DND-41 (cell line): ENCODE measurements around the gene DEGS1.

Experiments
- ATAC-seq: fragments of 200-7000 bp; cut with Tn5 transposase; 3 replicates; pipeline ENCODE4 v1.9.1; 2021; ENCODE audit warnings: low read depth; ENCODE audit not compliant: insufficient read depth
- DNase-seq: peaks from one replicate; pipeline ENCODE4 v3.0.0-alpha.2; 2020
- H2AFZ ChIP-seq: 2 replicates; pipeline ENCODE4 v1.6.0; 2012; ENCODE audit warnings: low read depth, low read length
- H3K27ac ChIP-seq: 2 replicates; pipeline ENCODE4 v1.5.1; 2012; ENCODE audit warnings: low read length, inconsistent platforms
- H3K27me3 ChIP-seq: fragments of 200-600 bp; sonication (generic); 2 replicates; pipeline ENCODE4 v1.6.0; 2012; ENCODE audit warnings: low read length, mild to moderate bottlenecking, inconsistent platforms; ENCODE audit not compliant: insufficient read depth, poor library complexity
- H3K36me3 ChIP-seq: 2 replicates; pipeline ENCODE4 v1.5.1; 2012; ENCODE audit warnings: low read length, inconsistent platforms; ENCODE audit not compliant: insufficient read depth
- H3K4me1 ChIP-seq: 2 replicates; pipeline ENCODE4 v1.5.1; 2012; ENCODE audit warnings: mild to moderate bottlenecking, low read length; ENCODE audit not compliant: insufficient read depth
- H3K4me2 ChIP-seq: 2 replicates; pipeline ENCODE4 v1.6.0; 2012; ENCODE audit warnings: mild to moderate bottlenecking, moderate library complexity, low read length, inconsistent platforms; ENCODE audit not compliant: insufficient read depth
- H3K4me3 ChIP-seq, 2 experiments: fragments of 200-600 bp in 1 of 2; shearing (Covaris generic) in 1 of 2; 2 replicates each; pipeline ENCODE4 v1.5.1; 2012 to 2016; ENCODE audit warnings: inconsistent platforms in 2 of 2, low read length in 2 of 2, mild to moderate bottlenecking in 2 of 2, low read depth in 1 of 2, moderate library complexity in 1 of 2
- H3K79me2 ChIP-seq: 2 replicates; pipeline ENCODE4 v1.6.0; 2012; ENCODE audit warnings: low read length, inconsistent platforms; ENCODE audit not compliant: insufficient read depth
- H3K9ac ChIP-seq: 2 replicates; pipeline ENCODE4 v1.6.0; 2012; ENCODE audit warnings: low read depth, mild to moderate bottlenecking, inconsistent platforms, low read length, moderate library complexity
- H3K9me3 ChIP-seq: 2 replicates; pipeline ENCODE4 v1.5.1; 2012; ENCODE audit warnings: low read length, moderate library complexity, mild to moderate bottlenecking, inconsistent platforms; ENCODE audit not compliant: insufficient read depth, severe bottlenecking
- H4K20me1 ChIP-seq: 2 replicates; pipeline ENCODE4 v1.6.0; 2012; ENCODE audit warnings: low read length; ENCODE audit not compliant: insufficient read depth
- CTCF ChIP-seq: IDR thresholded peaks from 2 replicates; pipeline ENCODE4 v1.5.1; 2012; ENCODE audit warnings: borderline replicate concordance, low read length, moderate library complexity, mild to moderate bottlenecking; ENCODE audit not compliant: poor library complexity, severe bottlenecking; ENCODE audit errors: extremely low read depth
- EZH2 ChIP-seq: IDR thresholded peaks from 3 replicates; pipeline ENCODE4 v1.6.1; 2012; ENCODE audit warnings: borderline replicate concordance, low read depth, mild to moderate bottlenecking, moderate library complexity, low read length, inconsistent platforms; ENCODE audit not compliant: severe bottlenecking

The DEGS1 gene

GRCh38 chr1:224182866-224183590, at the start of gene DEGS1:
TSS of gene DEGS1 (plus strand) at chr1:224183240. CDS start at chr1:224183337, 97 bp downstream.
- H3K27me3 ChIP-seq = no peaks in the 10 kb centered on the region
- DNase-seq (peak; percentile 84), ATAC-seq (peak; percentile 87)
- H4K20me1 ChIP-seq = peaks cover 7% of the 10 kb centered on the region
- peak within 1 kb of the TSS; percentile 83 for H3K4me2 ChIP-seq
- H3K79me2 ChIP-seq = peaks cover 49% of the 10 kb centered on the region
- TF ChIP-seq EZH2 = no peak
- peaks cover 5% of the 10 kb centered on the region; the same call in 1 of the 2 replicates for H3K36me3 ChIP-seq
- peak within 1 kb of the TSS; percentile 96 for H3K9ac ChIP-seq
- no peaks in the 10 kb centered on the region for H3K9me3 ChIP-seq
- peak within 1 kb of the TSS; percentile 60 to 75 for H3K4me3 ChIP-seq
- H3K27ac ChIP-seq = peak within 1 kb of the TSS; percentile 80
- peak within 1 kb of the TSS; percentile 97 for H2AFZ ChIP-seq
- peaks cover 29% of the 10 kb centered on the region for H3K4me1 ChIP-seq

- no peaks in the 10 kb centered on the region for H3K27me3 ChIP-seq
- no peaks in the 10 kb centered on the region for H4K20me1 ChIP-seq
- TF ChIP-seq EZH2 (no peak), CTCF (no peak)
- no peak overlapping the region for H3K4me3 ChIP-seq
- peaks cover 70% of the 10 kb centered on the region for H3K36me3 ChIP-seq
- no peaks in the 10 kb centered on the region for H3K9me3 ChIP-seq
- no peak overlapping the region for H3K9ac ChIP-seq
- no peak overlapping the region for H3K4me2 ChIP-seq
- no peak overlapping the region for H2AFZ ChIP-seq
- DNase-seq (no peak), ATAC-seq (no peak)
- no peak overlapping the region for H3K27ac ChIP-seq
- peaks cover 5% of the 10 kb centered on the region for H3K79me2 ChIP-seq
- no peaks in the 10 kb centered on the region for H3K4me1 ChIP-seq
These were observed 49.2 kb upstream of the DEGS1 start for GRCh38 chr1:224133741-224134299.

DNA sequence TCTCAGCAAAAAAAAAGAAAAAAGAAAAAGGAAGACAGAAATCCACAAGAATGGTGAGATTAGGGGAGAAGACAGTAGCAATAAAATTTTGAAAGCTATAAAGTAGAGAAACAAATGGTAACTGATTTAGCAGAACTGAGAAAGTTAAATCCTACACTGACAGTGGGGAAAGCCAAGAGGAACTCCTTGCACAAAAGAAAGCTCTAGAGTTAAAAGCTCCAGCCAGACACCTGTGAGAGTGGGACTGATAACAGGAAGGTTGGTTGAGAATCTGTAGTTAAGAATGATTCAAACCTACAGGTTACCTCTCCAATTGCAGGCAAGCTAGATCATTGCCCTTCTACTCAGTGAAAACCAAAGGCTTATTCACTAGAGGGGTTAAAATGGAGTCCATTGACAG, 45.5 kb upstream of the DEGS1 start:
- no peak for TF ChIP-seq EZH2
- no peak for TF ChIP-seq CTCF
- Histone ChIP-seq H3K4me1 (no peaks in the 10 kb centered on the region), H3K4me3 (no peak overlapping the region), H3K36me3 (peaks cover 60% of the 10 kb centered on the region), H3K27ac (no peak overlapping the region), H3K79me2 (no peaks in the 10 kb centered on the region), H3K27me3 (no peaks in the 10 kb centered on the region), H3K9ac (no peak overlapping the region), H2AFZ (no peak overlapping the region), H3K9me3 (no peaks in the 10 kb centered on the region), H4K20me1 (no peaks in the 10 kb centered on the region), H3K4me2 (no peak overlapping the region)
- no peak for ATAC-seq
- no peak for DNase-seq

- Histone ChIP-seq H3K79me2 (no peaks in the 10 kb centered on the region), H3K27me3 (no peaks in the 10 kb centered on the region), H3K4me3 (no peak overlapping the region), H3K9ac (no peak overlapping the region), H3K36me3 (peaks cover 55% of the 10 kb centered on the region), H3K4me1 (no peaks in the 10 kb centered on the region), H3K4me2 (no peak overlapping the region), H4K20me1 (no peaks in the 10 kb centered on the region), H3K27ac (no peak overlapping the region), H2AFZ (no peak overlapping the region), H3K9me3 (no peaks in the 10 kb centered on the region)
- no peak for DNase-seq
- no peak for ATAC-seq
- TF ChIP-seq EZH2 (no peak), CTCF (no peak)
These were observed 44.8 kb upstream of the DEGS1 start for GRCh38 chr1:224138198-224138597.
